Trophoblast cell (in vitro differentiated cells and primary cell): Measurements from ENCODE around the gene FCN1.

Experiments used
- DNase-seq, 2 donors: peaks; one replicate each; pipeline ENCODE4 v3.0.0-alpha.2; 2016
- H2AFZ ChIP-seq: 2 replicates; pipeline ENCODE4 v1.6.1; 2013; ENCODE audit warnings: low read length, moderate library complexity, mild to moderate bottlenecking; ENCODE audit not compliant: insufficient read depth, poor library complexity
- H2AK5ac ChIP-seq: 2 replicates; pipeline ENCODE4 v1.6.1; 2013; ENCODE audit warnings: mild to moderate bottlenecking, low read length
- H2BK120ac ChIP-seq: 2 replicates; pipeline ENCODE4 v1.6.1; 2013; ENCODE audit warnings: low read length, mild to moderate bottlenecking, moderate library complexity; ENCODE audit not compliant: insufficient read depth, poor library complexity
- H2BK12ac ChIP-seq: 2 replicates; pipeline ENCODE4 v1.6.1; 2013; ENCODE audit warnings: mild to moderate bottlenecking, low read length, moderate library complexity
- H2BK5ac ChIP-seq: 2 replicates; pipeline ENCODE4 v1.6.1; 2013; ENCODE audit warnings: low read length, low read depth, moderate library complexity, mild to moderate bottlenecking; ENCODE audit not compliant: poor library complexity
- H3K14ac ChIP-seq: 2 replicates; pipeline ENCODE4 v1.6.1; 2013; ENCODE audit warnings: mild to moderate bottlenecking, low read length
- H3K18ac ChIP-seq: 2 replicates; pipeline ENCODE4 v1.6.1; 2013; ENCODE audit warnings: mild to moderate bottlenecking, low read length
- H3K23ac ChIP-seq: 2 replicates; pipeline ENCODE4 v1.6.1; 2013; ENCODE audit warnings: low read length
- H3K27ac ChIP-seq: 2 replicates; pipeline ENCODE4 v1.5.1; 2013; ENCODE audit warnings: low read depth, mild to moderate bottlenecking, inconsistent platforms, low read length, moderate library complexity
- H3K27me3 ChIP-seq: 2 replicates; pipeline ENCODE4 v1.6.1; 2013; ENCODE audit warnings: inconsistent platforms, mild to moderate bottlenecking, low read length, moderate library complexity; ENCODE audit not compliant: insufficient read depth
- H3K36me3 ChIP-seq, 2 experiments: 1 replicate in 1 of 2; 2 replicates in 1 of 2; pipeline ENCODE4 v1.6.1; 2013; ENCODE audit warnings: low read length in 2 of 2, mild to moderate bottlenecking in 2 of 2, moderate library complexity in 1 of 2; ENCODE audit not compliant: insufficient read depth in 2 of 2, control insufficient read depth in 1 of 2
- H3K4ac ChIP-seq: 2 replicates; pipeline ENCODE4 v1.6.1; 2013; ENCODE audit warnings: low read depth, mild to moderate bottlenecking, low read length, moderate library complexity
- H3K4me1 ChIP-seq, 2 experiments: 1 replicate in 1 of 2; 2 replicates in 1 of 2; pipeline ENCODE4 v1.6.1; 2013; ENCODE audit warnings: low read length in 2 of 2, mild to moderate bottlenecking in 2 of 2, moderate library complexity in 1 of 2; ENCODE audit not compliant: insufficient read depth in 2 of 2, control insufficient read depth in 1 of 2
- H3K4me2 ChIP-seq: 2 replicates; pipeline ENCODE4 v1.6.1; 2013; ENCODE audit warnings: inconsistent platforms, mild to moderate bottlenecking, low read length, moderate library complexity
- H3K4me3 ChIP-seq: 2 replicates; pipeline ENCODE4 v1.5.1; 2013; ENCODE audit warnings: mild to moderate bottlenecking, low read depth, low read length, inconsistent platforms
- H3K79me1 ChIP-seq: one replicate; pipeline ENCODE4 v1.6.1; 2013; ENCODE audit warnings: low read length
- H3K79me2 ChIP-seq: 2 replicates; pipeline ENCODE4 v1.6.1; 2013; ENCODE audit warnings: low read length, mild to moderate bottlenecking; ENCODE audit not compliant: control insufficient read depth, insufficient read depth, poor library complexity
- H3K9ac ChIP-seq: 2 replicates; pipeline ENCODE4 v1.6.1; 2013; ENCODE audit warnings: mild to moderate bottlenecking, low read length
- H3K9me3 ChIP-seq: 2 replicates; pipeline ENCODE4 v1.6.1; 2013; ENCODE audit warnings: low read depth, mild to moderate bottlenecking, control low read depth, inconsistent platforms, low read length; ENCODE audit not compliant: insufficient read depth
- H4K12ac ChIP-seq: 2 replicates; pipeline ENCODE4 v1.6.1; 2013; ENCODE audit warnings: low read depth, mild to moderate bottlenecking, low read length, moderate library complexity
- H4K8ac ChIP-seq: 2 replicates; pipeline ENCODE4 v1.6.1; 2013; ENCODE audit warnings: low read depth, mild to moderate bottlenecking, low read length, moderate library complexity
- H4K91ac ChIP-seq: one replicate; pipeline ENCODE4 v1.6.1; 2013; ENCODE audit warnings: low read depth, mild to moderate bottlenecking, low read length, moderate library complexity
- whole genome bisulfite sequencing: extraction: QIAGEN DNeasy Blood & Tissue Kit; methylation state at CpG from one replicate; pipeline ENCODE4 v1.1.7; 2013; ENCODE audit warnings: missing lambda C conversion rate; ENCODE audit not compliant: insufficient read length, insufficient coverage; ENCODE audit errors: extremely low coverage; 5-methylcytosine and 5-hydroxymethylcytosine counted together

Gene FCN1

DNA sequence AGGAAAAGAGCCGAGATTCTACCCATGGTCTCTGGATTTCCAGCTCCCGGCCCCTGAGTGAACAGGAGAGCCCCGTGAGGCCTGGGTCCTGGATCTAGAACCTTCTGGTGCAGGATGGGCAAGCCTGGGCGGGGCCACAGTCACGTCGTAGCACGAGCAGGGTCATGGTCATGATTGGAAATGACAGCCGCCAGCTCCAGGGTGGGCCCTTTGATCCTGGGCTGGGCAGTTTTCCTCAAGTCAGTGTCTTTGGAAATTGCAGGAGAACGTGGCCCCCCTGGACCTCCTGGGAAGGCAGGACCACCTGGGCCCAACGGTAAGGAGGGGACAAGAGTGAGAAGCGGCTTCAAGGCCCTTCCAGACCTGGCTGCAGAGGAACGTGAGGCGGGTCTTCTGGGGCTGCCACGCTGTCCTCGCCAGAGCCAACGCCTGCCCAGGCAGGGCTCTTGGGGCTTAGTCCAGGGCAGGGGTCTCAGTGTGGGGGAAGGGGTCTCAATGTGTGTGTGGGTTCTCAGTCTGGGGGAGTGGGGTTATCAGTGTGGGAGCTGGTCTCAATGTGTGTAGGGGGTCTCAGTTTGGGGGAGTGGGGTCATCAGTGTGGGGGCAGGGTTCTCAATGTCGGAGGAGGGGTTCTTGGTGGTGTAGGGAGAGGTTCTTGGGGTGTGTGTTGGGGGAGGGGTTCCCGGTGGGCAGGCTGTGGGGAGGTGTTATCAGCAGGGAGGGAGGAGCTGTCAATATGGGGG lies 34.5 kb downstream of the FCN1 start:
- H2BK120ac ChIP-seq = no peak overlapping the region
- H3K18ac ChIP-seq = no peak overlapping the region
- no peak overlapping the region for H2BK12ac ChIP-seq
- no peaks in the 10 kb centered on the region for H3K27me3 ChIP-seq
- no peak for DNase-seq
- H3K79me2 ChIP-seq = no peaks in the 10 kb centered on the region
- no peaks in the 10 kb centered on the region for H3K4me1 ChIP-seq
- no peak overlapping the region for H3K9ac ChIP-seq
- no peak overlapping the region for H3K14ac ChIP-seq
- H3K4me2 ChIP-seq = no peak overlapping the region
- no CpG with 5 or more reads among the region's 18 CpGs for WGBS
- no peak overlapping the region for H3K23ac ChIP-seq
- no peak overlapping the region for H3K27ac ChIP-seq
- no peak overlapping the region for H3K4ac ChIP-seq
- no peak overlapping the region for H4K8ac ChIP-seq
- no peak overlapping the region for H3K4me3 ChIP-seq
- H4K91ac ChIP-seq = no peak overlapping the region
- no peak overlapping the region for H2AFZ ChIP-seq
- no peak overlapping the region for H2BK5ac ChIP-seq
- no peaks in the 10 kb centered on the region for H3K79me1 ChIP-seq
- no peak overlapping the region for H2AK5ac ChIP-seq
- no peaks in the 10 kb centered on the region for H3K36me3 ChIP-seq
- H4K12ac ChIP-seq = no peak overlapping the region
- H3K9me3 ChIP-seq = peaks cover 1% of the 10 kb centered on the region

DNA sequence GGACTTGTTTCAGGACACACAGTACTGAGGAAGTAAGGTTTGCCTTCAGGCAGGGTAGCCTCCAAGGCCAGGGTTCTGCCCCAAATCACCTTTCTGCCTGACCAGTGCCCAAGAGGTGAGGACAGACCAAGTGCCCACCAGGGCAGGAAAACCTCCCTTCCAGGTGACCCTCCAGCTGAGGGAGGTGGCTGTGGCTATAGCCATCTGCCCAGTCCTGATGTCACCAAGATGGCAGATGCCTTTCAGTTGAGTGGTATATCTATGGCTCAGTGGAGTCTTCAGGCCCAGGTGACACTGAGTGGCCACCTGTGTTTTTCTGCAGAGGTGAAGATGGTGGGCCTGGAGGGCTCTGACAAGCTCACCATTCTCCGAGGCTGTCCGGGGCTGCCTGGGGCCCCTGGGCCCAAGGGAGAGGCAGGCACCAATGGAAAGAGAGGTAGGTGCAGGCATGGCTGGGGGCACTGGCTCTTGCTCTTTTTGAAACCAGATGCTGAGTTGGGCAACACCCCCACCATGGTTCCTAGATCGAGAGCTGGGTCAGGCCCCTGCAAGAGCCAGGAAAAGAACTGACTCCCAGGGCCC lies 35.4 kb downstream of the FCN1 start:
- Histone ChIP-seq H2AK5ac (no peak overlapping the region), H3K36me3 (no peaks in the 10 kb centered on the region), H3K4me1 (no peaks in the 10 kb centered on the region), H3K4me2 (no peak overlapping the region), H3K9ac (no peak overlapping the region), H3K18ac (no peak overlapping the region), H3K14ac (no peak overlapping the region), H2BK12ac (no peak overlapping the region), H3K9me3 (no peaks in the 10 kb centered on the region), H2BK120ac (no peak overlapping the region), H4K12ac (no peak overlapping the region), H3K27me3 (no peaks in the 10 kb centered on the region), H4K8ac (no peak overlapping the region), H2BK5ac (no peak overlapping the region), H4K91ac (no peak overlapping the region), H3K79me1 (no peaks in the 10 kb centered on the region), H3K23ac (no peak overlapping the region), H3K79me2 (no peaks in the 10 kb centered on the region), H3K4ac (no peak overlapping the region), H2AFZ (no peak overlapping the region), H3K27ac (no peak overlapping the region), H3K4me3 (no peak overlapping the region)
- no peak for DNase-seq
- WGBS = no CpG with 5 or more reads among the region's 3 CpGs

DNA sequence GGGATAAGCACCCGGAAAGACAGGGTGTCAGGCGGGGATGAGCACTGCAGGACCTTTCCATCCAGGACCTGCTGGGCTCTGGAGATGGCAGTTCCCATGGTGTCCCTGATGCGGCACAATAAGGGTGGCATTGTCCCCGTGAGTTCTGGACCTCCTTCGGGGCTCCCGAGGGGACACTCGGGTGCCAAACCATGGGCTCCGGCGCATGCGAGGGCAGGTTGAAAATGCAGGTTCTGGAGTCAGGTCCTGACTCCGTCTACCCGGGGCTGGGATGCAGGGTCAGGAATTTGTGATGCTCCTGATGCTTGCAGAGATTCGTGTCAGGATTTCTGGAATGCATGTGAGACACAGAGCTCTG lies 36.4 kb downstream of the FCN1 start:
- H3K27me3 ChIP-seq = no peaks in the 10 kb centered on the region
- H3K79me2 ChIP-seq = no peaks in the 10 kb centered on the region
- no peaks in the 10 kb centered on the region for H3K79me1 ChIP-seq
- H2AK5ac ChIP-seq = no peak overlapping the region
- no peak overlapping the region for H3K9ac ChIP-seq
- no peak overlapping the region for H4K91ac ChIP-seq
- no peaks in the 10 kb centered on the region for H3K4me1 ChIP-seq
- no peak overlapping the region for H3K4me2 ChIP-seq
- H2BK5ac ChIP-seq = no peak overlapping the region
- H4K12ac ChIP-seq = no peak overlapping the region
- no peak overlapping the region for H3K23ac ChIP-seq
- no peak overlapping the region for H3K18ac ChIP-seq
- H3K4me3 ChIP-seq = no peak overlapping the region
- no CpG with 5 or more reads among the region's 13 CpGs for WGBS
- no peaks in the 10 kb centered on the region for H3K9me3 ChIP-seq
- H4K8ac ChIP-seq = no peak overlapping the region
- H2BK120ac ChIP-seq = no peak overlapping the region
- H3K27ac ChIP-seq = no peak overlapping the region
- no peak overlapping the region for H2BK12ac ChIP-seq
- H3K14ac ChIP-seq = no peak overlapping the region
- no peaks in the 10 kb centered on the region for H3K36me3 ChIP-seq
- H2AFZ ChIP-seq = no peak overlapping the region
- no peak overlapping the region for H3K4ac ChIP-seq
- no peak for DNase-seq

DNA sequence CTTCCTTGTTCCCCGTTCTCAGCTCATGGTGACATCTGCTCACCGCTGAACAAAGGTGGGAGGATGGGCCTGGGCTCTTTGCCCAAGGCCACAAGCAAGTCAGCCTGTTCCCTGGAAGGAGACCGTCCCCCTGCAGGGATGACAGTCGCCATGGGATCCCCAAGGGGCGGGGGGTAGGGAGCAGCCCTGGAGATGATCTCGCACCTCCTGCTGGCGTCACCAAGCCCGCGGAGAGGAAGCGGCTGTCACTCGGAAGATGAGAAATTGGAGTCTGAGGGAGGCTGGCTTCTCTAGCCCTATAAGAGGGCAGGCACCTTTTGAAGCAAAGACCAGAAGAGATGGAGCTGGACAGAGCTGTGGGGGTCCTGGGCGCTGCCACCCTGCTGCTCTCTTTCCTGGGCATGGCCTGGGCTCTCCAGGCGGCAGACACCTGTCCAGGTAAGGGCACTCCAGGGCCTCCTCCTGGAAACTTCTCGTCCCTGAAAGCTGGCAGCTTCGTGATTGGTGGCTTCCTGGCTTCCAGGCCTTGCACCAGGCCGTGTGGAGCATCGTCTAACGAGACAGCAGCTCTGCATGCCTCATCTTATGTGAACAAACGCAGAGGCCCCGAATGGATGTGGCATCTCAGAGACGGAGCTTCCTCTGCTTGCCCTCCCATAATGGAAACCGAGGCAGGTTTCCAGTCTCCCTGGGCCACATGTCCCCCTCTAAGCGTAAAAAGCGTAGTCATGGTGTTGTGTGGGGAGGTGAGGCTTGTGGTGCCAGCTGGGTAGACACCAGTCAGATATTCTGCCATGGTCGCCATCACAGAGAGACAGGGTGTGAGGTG lies 37.0 kb downstream of the FCN1 start, which contains the start of gene FCN2:
Gene FCN2, plus strand, starts transcription at position 327 of the 829 bp plus-strand sequence. Its CDS starts 12 bp downstream, at position 339.
- no peaks in the 10 kb centered on the region for H3K79me2 ChIP-seq
- no peak within 1 kb of the TSS for H2AK5ac ChIP-seq
- no CpG with 5 or more reads among the region's 25 CpGs for WGBS
- H2BK120ac ChIP-seq = no peak within 1 kb of the TSS
- H3K4me2 ChIP-seq = no peak within 1 kb of the TSS
- H3K36me3 ChIP-seq = no peaks in the 10 kb centered on the region
- H3K27me3 ChIP-seq = no peaks in the 10 kb centered on the region
- H3K4me1 ChIP-seq = no peaks in the 10 kb centered on the region
- H3K4me3 ChIP-seq = no peak within 1 kb of the TSS
- no peak within 1 kb of the TSS for H2BK5ac ChIP-seq
- no peak within 1 kb of the TSS for H4K8ac ChIP-seq
- no peak for DNase-seq
- H4K91ac ChIP-seq = no peak within 1 kb of the TSS
- no peak within 1 kb of the TSS for H3K9ac ChIP-seq
- no peak within 1 kb of the TSS for H3K4ac ChIP-seq
- H4K12ac ChIP-seq = no peak within 1 kb of the TSS
- no peaks in the 10 kb centered on the region for H3K9me3 ChIP-seq
- H3K79me1 ChIP-seq = no peaks in the 10 kb centered on the region
- H3K23ac ChIP-seq = no peak within 1 kb of the TSS
- H2BK12ac ChIP-seq = no peak within 1 kb of the TSS
- H2AFZ ChIP-seq = no peak within 1 kb of the TSS
- no peak within 1 kb of the TSS for H3K14ac ChIP-seq
- no peak within 1 kb of the TSS for H3K18ac ChIP-seq
- H3K27ac ChIP-seq = no peak within 1 kb of the TSS
